ENCODE measurements around the gene PHLPP1. TPM values are rescaled to one million over a fixed set of nuclear protein-coding genes. Genes with fewer than 3 reads are reported as not detected.
A peak's percentile ranks its signal among the peaks of the same experiment; 100 is the strongest.

Gene PHLPP1
- total and polyA plus RNA-seq, 9 of the 15 experiments (the other 6 are each of a cell fraction or from before 2014, with no cell fraction given) = 0.56 to 9.0 (median 4.5) TPM

- TF ChIP-seq ZBTB11 (CRISPR knock-in tag; IDR thresholded peaks at IDR 0.05) (0 out of 6 replicates have a peak, but pooled peaks of 1 of the 3 experiments have one; percentile 40), TBP (optimal IDR thresholded peaks at IDR 0.05; ENCODE audit: low read depth, low read length) (no peak), RFX5 (IDR thresholded peaks at IDR 0.05; ENCODE audit: low read depth, low read length) (no peak), GABPA (tag; conservative IDR thresholded peaks at IDR 0.05; ENCODE audit: low read depth) (peak; percentile 43), SLC30A9 (CRISPR knock-in tag; IDR thresholded peaks at IDR 0.05) (no peak), MXI1 (IDR thresholded peaks at IDR 0.05; ENCODE audit: low read depth, low read length) (no peak), PHF8 (IDR thresholded peaks at IDR 0.05; ENCODE audit: borderline replicate concordance, low read length) (peak; percentile 50; the same call in 1 of the 2 replicates), MYC (IDR thresholded peaks at IDR 0.05; ENCODE audit: low read depth, low read length) (0 out of 2 replicates have a peak, but pooled peaks have one; percentile 3), MYC (CRISPR knock-in tag; IDR thresholded peaks at IDR 0.05; ENCODE audit: borderline replicate concordance, low read depth) (no peak), ERF (CRISPR knock-in tag; IDR thresholded peaks at IDR 0.05) (no peak), GTF2F1 (IDR thresholded peaks at IDR 0.05; ENCODE audit: low read depth, low read length) (no peak), MAZ (CRISPR knock-in tag; conservative IDR thresholded peaks at IDR 0.05 in 1 of 2, IDR thresholded peaks at IDR 0.05 in 1 of 2) (0 out of 4 replicates have a peak, but pooled peaks of 1 of the 2 experiments have one; percentile 14), ZSCAN29 (IDR thresholded peaks at IDR 0.05) (no peak), BCL6 (CRISPR knock-in tag; IDR thresholded peaks at IDR 0.05) (no peak), YY1 (IDR thresholded peaks at IDR 0.05; ENCODE audit: borderline replicate concordance in 1 of 3, control insufficient read depth in 1 of 3, extremely low read depth in 1 of 3, insufficient read depth in 3 of 3, insufficient read length in 1 of 3, insufficient replicate concordance in 2 of 3, low read depth in 1 of 3, low read length in 2 of 3) (peak in 1 of 3 experiments; percentile 4), NR0B1 (IDR thresholded peaks at IDR 0.05; ENCODE audit: partially characterized antibody) (no peak), KHSRP (IDR thresholded peaks at IDR 0.05) (no peak), ZEB2 (IDR thresholded peaks at IDR 0.05) (no peak), ZFX (CRISPR knock-in tag; IDR thresholded peaks at IDR 0.05) (peak; percentile 6; the same call in 1 of the 2 replicates), ZBTB34 (CRISPR knock-in tag; IDR thresholded peaks at IDR 0.05) (no peak)
Measured at GRCh38 chr18:62715436-62715758, at the start of gene PHLPP1 (continued).
